Testis (tissue), 2 donors: Measurements from ENCODE around the gene STX4.
"Not testable (repeated sequence)": the region's sequence is repeated elsewhere in the genome, so short reads cannot be mapped to it uniquely, and the experiment has no call there.

Source experiments
- CTCF ChIP-seq, 3 experiments: fragments of 450-650 bp in 2 of 3; fragments of 200-600 bp in 1 of 3; sonication (generic) in 1 of 3; IDR thresholded peaks; one replicate each; pipeline ENCODE4 v1.5.1; 2016 to 2019; ENCODE audit warnings: antibody characterized with exemption in 3 of 3, mild to moderate bottlenecking in 2 of 3, moderate library complexity in 1 of 3
- POLR2A ChIP-seq: fragments of 450-650 bp; IDR thresholded peaks from one replicate; pipeline ENCODE4 v1.6.1; 2017; ENCODE audit warnings: antibody characterized with exemption, mild to moderate bottlenecking, moderate library complexity

- TF ChIP-seq CTCF (IDR thresholded peaks at IDR 0.05); POLR2A: not testable (repeated sequence)
These were observed 21.5 kb upstream of the STX4 start for GRCh38 chr16:31011815-31012214.
